GM12873 (cell line): ENCODE data around the gene ATXN1.

Experiments used
- TF ChIP-seq, protein P1 (sequence below): IDR thresholded peaks from 2 replicates; pipeline ENCODE4 v1.5.1; 2012; ENCODE audit warnings: low read depth, mild to moderate bottlenecking, moderate library complexity, low read length, control low read depth; ENCODE audit not compliant: insufficient read depth; ENCODE audit errors: missing control alignments

The ATXN1 gene

DNA sequence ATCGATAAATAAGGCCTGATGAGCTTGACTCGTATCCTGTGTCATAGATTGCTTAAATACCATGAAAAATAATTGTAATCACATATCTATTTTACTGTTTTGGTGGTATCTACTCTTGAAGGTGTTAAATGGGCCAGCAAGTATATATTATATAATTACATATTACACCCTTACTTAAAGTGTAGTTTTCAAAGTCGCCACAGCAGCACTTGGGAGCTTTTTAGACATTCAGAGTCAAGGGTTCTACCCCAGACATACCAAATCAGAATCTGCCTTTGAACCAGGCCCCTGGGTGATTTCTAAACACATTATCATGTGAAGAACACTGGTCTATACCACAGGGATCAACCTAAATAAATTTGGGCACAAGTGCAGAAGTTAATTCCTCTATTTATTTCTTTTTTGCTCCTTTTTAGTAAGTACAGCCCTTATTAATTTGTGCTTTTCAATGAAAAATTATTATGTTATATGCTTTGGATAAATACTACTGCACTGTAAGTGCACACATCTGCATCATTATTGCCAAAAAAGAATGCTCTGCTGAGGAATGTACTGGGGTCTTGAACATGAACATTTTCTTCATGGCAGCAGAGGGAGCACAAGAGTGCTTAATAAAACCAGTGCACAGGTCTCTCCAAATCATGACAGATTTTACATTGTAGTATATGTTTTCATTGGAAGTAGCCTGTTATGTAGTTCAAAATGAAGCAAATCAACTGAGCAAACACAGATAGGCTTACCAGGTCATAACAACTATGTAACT lies 3.1 kb upstream of the ATXN1 start:
- TF ChIP-seq, protein P1, sequence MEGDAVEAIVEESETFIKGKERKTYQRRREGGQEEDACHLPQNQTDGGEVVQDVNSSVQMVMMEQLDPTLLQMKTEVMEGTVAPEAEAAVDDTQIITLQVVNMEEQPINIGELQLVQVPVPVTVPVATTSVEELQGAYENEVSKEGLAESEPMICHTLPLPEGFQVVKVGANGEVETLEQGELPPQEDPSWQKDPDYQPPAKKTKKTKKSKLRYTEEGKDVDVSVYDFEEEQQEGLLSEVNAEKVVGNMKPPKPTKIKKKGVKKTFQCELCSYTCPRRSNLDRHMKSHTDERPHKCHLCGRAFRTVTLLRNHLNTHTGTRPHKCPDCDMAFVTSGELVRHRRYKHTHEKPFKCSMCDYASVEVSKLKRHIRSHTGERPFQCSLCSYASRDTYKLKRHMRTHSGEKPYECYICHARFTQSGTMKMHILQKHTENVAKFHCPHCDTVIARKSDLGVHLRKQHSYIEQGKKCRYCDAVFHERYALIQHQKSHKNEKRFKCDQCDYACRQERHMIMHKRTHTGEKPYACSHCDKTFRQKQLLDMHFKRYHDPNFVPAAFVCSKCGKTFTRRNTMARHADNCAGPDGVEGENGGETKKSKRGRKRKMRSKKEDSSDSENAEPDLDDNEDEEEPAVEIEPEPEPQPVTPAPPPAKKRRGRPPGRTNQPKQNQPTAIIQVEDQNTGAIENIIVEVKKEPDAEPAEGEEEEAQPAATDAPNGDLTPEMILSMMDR, result peak; percentile 39

DNA sequence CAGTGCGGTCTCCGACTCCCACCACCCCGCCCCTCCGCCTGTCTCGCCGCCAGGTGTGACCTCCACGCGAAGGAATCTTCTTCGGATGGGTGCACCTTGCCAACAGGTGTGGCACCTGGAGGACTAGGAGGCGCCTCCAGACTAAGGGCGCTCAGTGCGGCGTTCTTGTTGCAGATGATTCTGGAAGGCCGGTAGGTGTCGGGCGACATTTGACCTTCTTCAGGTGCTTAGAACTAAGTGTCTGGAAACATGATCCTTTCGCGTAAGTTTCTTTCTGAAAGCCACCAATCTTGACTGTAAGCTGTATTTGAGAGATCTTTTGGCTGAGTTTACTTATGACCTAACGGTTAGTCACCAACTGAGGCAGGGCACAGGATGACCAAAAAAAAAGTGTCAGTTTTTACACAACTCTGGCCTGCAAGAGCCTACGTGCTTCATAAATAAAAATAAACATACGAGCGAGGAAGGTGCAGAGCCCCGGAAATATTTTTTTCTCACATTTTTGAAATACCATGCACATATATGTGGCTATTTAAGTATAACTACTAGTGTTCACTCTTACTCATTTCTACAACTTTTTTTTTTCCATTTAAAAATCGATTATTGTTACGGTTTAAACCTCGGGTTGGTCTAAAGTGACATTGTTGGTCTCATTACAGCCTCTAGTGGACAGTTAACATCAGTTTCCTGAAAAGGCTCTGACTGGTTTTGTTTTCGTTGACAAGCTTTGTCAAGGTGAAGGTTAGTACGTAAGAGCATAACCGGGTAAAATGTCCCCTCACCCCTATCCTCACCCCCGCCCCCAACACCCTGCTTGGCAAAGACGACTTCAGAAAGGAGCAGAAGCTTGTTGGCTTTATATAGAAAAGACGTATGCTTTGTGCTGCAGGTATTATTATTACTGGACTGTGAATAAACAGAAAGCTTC lies 1.6 kb upstream of the ATXN1 start:
- TF ChIP-seq, protein P1, result peak; percentile 80

DNA sequence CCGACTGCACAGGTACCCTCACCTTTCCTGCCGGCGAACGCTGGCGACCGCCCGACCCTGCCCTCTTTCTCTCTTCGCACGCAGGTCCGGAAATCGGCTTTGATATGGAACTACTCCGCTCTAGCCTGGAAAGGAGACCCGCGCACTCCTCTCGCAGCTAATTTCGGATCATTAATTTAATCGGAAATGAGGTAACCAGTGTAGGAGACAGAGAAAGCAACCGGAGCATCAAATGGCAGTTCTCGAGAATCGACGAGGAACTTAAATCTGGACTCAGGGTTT lies 949 bp upstream of the ATXN1 start:
- TF ChIP-seq, protein P1, result no peak

DNA sequence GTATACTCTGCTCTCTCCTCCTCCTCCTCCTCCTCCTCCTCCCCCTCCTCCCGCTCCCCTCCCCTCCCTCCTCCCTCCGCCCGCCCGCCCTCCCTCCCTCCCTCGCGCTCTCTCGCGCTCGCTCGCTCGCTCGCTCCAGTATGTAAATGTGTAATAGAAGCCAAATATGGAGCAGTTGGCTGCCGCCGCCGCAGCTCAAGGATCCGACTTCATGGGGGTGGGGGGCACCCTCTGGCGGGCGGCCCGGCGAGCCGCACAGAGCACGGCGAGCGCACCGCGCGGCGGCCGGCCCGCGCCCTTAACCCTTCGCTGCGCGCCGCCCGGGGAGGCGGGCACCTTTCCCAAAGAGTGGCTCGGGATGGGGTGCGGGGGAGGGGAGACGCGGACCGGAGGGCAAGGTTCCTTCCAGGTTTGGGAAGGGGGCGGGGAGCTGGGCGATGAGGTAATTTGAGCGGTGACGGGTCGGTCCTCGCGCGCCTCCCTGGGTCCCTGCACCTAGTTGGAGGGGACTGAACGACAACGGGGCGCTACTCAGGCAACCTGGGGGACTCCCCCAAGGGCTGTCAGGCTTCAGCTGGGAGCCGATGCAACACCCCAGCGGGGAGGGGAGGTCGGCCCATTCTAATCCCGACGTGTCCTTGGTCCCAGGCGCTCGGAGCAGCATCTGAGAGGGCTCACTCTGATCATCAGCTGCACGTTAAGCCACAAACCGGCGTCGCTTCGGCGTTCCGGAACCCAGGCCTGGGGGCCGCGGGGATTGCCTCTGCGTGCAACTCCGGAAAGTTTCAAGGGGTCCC lies 409 bp upstream of the ATXN1 start:
- TF ChIP-seq, protein P1, result peak; percentile 48

DNA sequence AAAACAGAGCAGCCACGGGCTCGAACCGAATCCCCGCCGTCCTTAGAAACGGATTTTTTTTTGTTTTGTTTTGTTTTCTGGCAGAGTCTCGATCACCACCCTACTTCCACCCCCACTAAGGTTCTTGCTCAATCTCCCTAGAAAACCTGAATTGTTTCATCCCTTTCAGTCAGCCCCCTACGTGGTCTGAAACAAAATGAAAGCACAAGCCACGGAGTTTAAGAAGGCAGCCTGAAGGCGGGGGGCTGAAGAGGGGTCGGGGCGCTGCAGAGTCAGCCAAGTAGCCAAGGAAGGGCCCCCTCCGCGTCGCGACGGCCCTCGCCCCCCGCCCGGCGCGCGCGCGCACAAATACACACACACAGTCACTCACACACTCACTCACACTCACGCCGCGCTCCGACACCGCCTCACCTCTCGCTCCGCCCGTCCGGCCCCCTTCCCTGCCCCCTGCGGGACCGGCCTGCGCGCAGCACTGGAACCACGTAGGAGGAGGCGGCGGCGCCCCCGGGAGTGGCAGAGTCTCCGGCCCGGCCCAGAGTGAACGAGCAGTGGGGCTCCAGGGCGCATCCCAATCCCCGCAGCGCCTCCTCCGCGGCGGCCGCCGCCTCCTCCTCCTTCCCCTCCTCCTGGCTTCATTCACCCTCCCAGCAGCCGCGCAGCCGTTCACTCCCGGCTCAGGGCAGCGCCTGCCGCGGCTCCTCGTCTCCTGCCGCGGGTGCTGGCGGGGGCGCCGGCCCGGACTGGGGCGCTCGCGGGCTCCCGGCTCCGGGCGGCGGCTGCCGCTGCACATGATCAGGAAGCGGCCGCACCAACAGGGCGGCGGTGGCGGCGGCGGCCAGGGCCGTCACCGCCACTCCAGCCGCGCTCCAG lies 1.4 kb downstream of the ATXN1 start:
- TF ChIP-seq, protein P1, result no peak

DNA sequence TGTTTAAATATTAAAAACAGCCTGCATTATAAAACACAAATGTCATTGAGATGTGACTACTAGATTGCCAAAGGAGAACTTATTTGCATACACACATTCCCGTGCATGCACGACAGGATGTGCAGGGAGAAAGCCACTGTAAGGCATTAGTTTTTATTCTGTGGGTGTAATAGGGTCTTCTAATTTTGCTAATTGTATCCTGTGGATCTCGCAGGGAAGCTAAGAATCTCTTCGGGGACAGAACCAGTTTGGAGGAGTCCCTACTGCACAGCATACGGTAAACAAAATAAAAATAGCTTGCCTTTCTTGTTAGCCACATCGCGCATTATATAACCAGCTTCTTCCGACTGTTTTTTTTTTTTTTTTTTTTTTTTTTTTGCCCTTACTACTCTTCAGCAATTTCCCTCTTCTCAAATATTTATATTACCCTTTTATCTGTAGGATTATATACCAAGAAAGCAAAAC lies 2.0 kb downstream of the ATXN1 start:
- TF ChIP-seq, protein P1, result no peak
